AG09319 (cell line): ENCODE data around the gene DNAJA2.

Experiments
- DNase-seq: peaks from one replicate; pipeline ENCODE4 v3.0.0-alpha.2; 2010; ENCODE audit warnings: low read depth; ENCODE audit errors: extremely low read depth
- TF ChIP-seq, protein P1 (sequence below): IDR thresholded peaks from 2 replicates; pipeline ENCODE4 v1.5.1; 2011; ENCODE audit warnings: low read depth, mild to moderate bottlenecking, inconsistent platforms, low read length, moderate library complexity

DNAJA2 gene

DNA sequence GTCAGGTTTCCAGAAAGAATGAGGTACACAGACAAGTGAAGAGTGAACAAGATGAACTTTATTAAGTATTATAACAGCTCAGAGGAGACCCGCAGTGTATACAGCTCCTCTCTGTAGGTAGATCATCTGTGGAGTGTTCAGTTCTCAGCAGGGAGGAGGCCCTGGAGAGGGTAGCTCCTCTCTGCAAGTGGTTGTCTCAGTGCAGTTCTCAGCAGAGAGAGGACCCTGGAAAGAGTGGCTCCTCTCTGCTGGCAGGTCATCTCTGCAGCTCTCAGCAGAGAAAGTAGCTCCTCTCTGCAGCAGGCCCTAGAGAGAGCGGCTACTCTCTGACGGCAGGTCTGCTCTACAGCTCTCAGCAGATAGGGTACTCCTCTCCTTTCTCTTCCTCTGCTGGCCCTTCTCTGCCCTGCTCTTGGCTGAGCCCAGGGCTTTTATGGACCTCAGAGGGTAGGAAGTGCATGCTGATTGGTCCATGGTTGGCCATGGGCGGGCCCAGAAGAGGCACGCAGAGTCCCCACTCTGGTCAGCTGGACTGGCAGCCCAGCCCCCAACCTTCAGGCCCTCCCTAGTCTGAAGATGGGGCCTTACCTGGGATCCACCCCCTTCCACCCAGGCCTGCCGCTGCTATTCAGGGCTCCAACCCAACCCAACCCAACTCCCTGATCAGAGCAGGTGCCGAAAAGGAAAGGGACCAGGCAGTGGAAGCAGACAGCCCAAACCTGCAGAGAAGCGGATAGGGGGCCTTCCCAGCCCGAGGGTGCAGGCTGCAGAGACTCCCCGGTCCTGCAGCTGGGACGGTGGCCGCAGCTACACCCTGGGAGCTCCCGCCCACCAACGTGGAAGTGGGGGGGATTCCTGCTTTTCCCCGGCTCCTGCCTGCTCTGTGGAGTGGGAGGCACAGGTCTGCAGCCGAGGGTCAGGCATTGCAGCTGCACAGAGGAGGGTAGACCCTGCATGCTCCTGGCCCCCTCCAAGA lies 18.5 kb upstream of the DNAJA2 start:
- no peak for DNase-seq
- TF ChIP-seq, protein P1, sequence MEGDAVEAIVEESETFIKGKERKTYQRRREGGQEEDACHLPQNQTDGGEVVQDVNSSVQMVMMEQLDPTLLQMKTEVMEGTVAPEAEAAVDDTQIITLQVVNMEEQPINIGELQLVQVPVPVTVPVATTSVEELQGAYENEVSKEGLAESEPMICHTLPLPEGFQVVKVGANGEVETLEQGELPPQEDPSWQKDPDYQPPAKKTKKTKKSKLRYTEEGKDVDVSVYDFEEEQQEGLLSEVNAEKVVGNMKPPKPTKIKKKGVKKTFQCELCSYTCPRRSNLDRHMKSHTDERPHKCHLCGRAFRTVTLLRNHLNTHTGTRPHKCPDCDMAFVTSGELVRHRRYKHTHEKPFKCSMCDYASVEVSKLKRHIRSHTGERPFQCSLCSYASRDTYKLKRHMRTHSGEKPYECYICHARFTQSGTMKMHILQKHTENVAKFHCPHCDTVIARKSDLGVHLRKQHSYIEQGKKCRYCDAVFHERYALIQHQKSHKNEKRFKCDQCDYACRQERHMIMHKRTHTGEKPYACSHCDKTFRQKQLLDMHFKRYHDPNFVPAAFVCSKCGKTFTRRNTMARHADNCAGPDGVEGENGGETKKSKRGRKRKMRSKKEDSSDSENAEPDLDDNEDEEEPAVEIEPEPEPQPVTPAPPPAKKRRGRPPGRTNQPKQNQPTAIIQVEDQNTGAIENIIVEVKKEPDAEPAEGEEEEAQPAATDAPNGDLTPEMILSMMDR, result no peak

DNA sequence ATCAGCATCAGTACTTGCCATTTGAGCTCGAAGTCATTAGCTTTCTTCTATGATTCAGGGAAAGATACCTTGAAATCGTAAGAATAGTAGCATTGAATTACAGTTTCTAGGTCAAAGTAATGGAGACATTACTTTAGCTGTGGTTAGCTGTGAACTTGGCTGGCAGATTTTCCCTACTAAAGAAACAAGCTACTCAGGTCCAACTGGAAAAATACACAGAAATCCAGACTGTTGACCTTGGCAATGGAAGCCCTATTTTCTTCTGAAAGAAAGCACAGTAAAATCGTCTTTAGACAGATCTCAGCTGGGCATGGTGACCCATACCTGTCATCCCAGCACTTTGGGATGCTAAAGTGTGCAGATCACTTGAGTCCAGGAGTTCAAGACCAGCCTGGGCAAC lies 13.4 kb upstream of the DNAJA2 start:
- DNase-seq, result no peak
- TF ChIP-seq, protein P1, result no peak

DNA sequence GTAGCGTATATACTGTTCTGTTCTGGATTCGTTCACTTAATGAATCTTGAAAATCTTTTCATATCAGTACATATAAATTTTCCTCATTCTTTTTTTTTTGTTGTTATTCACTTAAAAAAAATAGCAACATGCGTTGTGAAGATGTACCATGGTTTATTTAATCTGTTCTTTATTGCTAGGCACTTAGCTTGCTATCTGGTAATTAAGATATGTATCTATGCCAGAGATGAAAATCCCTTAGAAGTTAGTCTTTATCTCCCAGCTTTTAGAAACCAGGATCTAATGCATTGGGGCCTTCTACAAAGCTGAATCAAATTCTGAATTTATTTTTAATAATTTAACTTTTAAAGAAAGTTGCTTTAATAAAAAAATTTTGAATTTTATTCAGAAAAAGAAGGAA lies 13.0 kb upstream of the DNAJA2 start:
- DNase-seq, result no peak
- TF ChIP-seq, protein P1, result no peak

DNA sequence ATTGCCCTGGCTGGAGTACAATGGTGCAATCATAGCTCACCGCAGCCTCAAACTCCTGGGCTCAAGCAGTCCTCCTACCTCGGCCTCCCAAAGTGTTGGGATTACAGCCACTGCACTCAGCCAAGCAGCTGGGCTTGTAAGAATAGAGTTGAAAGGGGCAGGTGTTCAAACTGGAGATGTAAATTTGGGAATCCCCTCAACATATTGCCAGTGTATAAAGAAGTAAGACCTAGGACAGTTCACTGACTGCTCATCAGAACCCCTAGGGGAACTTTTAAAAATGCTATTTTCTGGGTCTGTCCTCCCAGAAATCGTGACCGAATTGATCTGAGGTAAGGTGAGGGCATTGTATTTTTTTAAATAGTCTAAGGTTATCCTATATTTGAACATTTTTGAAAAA lies 8.9 kb upstream of the DNAJA2 start:
- TF ChIP-seq, protein P1, result no peak
- no peak for DNase-seq

DNA sequence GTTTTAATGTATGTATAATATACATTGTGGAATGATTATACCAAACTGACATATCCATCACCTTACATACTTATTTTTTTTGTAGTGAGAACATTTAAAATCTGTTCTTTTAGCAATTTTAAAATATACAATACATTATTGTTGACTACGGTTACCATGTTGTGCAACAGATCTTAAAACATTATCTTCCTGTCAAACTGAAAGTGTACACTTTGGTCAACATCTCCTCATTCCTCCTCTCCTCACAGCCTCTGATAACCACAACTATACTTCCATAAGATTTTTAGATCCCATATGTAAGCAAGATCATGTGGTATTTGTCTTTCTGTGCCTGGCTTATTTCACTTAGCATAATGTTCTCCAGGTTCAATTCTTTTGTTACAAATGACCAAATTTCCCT lies 7.5 kb upstream of the DNAJA2 start:
- DNase-seq, result no peak
- TF ChIP-seq, protein P1, result no peak

DNA sequence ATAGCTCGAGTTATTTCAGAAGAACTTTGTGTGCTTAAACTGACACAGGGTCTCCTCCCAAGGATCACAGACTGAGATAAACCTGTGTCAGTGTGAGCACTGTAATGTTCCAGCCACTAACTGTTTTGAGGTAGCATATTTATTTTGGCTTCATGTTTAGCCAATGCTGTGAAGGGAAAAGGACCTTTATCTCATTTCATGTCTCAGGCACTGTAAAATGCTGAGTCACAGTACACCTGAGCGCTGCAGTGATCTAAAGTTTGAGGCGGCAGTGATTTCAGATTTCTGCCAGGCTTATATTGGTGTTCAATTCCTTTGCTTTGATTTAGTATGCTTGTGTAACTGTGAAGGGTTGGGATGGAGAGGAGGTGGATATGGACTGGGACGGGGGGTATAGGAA lies 3.1 kb upstream of the DNAJA2 start:
- no peak for DNase-seq

More for the DNA sequence above, 3.1 kb upstream of the DNAJA2 start:
- TF ChIP-seq, protein P1, result no peak
